Breast epithelium (tissue), 3 donors: ENCODE measurements around the gene RBM27.

Experiments used
- POLR2A ChIP-seq: fragments of 450-650 bp; IDR thresholded peaks from one replicate; pipeline ENCODE4 v1.6.1; 2016; ENCODE audit warnings: antibody characterized with exemption, mild to moderate bottlenecking, moderate library complexity
- POLR2AphosphoS5 ChIP-seq, 3 donors: sonication (generic); formaldehyde crosslinking; IDR thresholded peaks; one replicate each; pipeline ENCODE4 v1.6.1; 2017; ENCODE audit warnings: antibody characterized with exemption in 3 of 3
- TF ChIP-seq, protein P1 (sequence below), 3 donors: fragments of 450-650 bp; IDR thresholded peaks; one replicate each; pipeline ENCODE4 v1.5.1; 2016 to 2017; ENCODE audit warnings: antibody characterized with exemption in 3 of 3, mild to moderate bottlenecking in 3 of 3, moderate library complexity in 3 of 3

DNA sequence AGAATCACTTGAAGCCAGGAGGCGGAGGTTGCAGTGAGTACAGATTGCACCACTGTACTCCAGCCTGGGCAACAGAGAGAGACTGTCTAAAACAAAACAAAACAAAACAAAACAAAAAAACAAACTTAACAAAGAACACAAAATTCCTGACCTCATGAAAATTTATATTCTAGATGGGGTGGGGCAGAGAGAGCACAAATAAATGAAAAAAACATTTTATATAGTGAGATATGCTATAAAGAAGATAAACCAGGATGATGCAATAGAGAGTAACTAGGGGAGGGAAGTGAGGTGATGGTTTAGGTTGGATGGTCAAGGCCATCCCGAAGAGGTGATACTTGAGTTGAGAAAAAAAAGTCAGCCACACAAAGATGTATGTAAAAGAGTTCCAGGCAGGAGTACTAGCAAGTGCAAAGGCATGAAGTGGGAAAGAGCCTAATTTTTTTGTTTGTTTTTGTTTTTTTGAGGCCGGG is 10.8 kb upstream of the RBM27 start:
- TF ChIP-seq, protein P1, sequence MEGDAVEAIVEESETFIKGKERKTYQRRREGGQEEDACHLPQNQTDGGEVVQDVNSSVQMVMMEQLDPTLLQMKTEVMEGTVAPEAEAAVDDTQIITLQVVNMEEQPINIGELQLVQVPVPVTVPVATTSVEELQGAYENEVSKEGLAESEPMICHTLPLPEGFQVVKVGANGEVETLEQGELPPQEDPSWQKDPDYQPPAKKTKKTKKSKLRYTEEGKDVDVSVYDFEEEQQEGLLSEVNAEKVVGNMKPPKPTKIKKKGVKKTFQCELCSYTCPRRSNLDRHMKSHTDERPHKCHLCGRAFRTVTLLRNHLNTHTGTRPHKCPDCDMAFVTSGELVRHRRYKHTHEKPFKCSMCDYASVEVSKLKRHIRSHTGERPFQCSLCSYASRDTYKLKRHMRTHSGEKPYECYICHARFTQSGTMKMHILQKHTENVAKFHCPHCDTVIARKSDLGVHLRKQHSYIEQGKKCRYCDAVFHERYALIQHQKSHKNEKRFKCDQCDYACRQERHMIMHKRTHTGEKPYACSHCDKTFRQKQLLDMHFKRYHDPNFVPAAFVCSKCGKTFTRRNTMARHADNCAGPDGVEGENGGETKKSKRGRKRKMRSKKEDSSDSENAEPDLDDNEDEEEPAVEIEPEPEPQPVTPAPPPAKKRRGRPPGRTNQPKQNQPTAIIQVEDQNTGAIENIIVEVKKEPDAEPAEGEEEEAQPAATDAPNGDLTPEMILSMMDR (IDR thresholded peaks at IDR 0.05): no peak
- TF ChIP-seq POLR2A: no peak
- no peak for TF ChIP-seq POLR2AphosphoS5 (IDR thresholded peaks at IDR 0.05)
